GM12864 (cell line): ENCODE measurements around the gene CXCL9.

Experiments
- DNase-seq: peaks from one replicate; pipeline ENCODE4 v3.0.0-alpha.2; 2011; ENCODE audit warnings: low read depth
- H3K4me3 ChIP-seq: 2 replicates; pipeline ENCODE4 v1.5.1; 2011; ENCODE audit warnings: mild to moderate bottlenecking, low read depth, low read length, control low read depth
- TF ChIP-seq, protein P1 (sequence below): IDR thresholded peaks from 2 replicates; pipeline ENCODE4 v1.5.1; 2011; ENCODE audit warnings: low read depth, mild to moderate bottlenecking, moderate library complexity, low read length, control low read depth, inconsistent platforms; ENCODE audit errors: missing control alignments

Gene CXCL9

DNA sequence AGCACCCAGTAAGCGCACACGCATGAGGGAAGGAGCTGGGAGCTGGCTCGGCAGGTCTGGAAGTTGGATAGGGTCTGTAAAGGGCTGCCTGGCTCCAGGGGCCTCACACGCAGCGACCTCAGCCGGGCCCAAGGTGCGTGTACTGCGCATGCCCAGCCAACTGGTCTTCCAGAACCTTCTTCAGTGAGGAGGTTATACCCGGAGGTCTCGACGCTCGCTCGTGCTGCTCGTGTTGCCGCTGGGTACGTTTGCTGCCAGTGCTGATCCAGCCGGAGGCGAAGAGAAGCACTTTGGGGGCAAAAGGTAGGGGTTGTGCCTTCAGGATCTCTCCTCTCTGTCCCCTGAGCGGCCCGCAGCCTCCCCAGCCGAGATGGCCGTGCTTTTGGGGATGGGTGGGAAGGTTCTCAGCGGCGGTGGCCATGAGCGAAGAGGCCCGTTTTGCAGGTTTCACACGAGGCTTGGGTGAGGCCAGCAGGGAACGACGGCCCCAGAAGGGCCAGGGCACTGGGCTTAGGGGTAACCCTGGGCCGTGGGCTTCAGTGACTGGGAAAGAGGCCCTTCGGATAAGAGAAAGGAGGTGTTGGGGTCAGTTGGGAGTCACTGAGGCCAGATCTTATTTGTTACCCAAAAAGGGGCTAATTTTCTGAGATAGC lies 3.8 kb upstream of the CXCL9 start:
- TF ChIP-seq, protein P1, sequence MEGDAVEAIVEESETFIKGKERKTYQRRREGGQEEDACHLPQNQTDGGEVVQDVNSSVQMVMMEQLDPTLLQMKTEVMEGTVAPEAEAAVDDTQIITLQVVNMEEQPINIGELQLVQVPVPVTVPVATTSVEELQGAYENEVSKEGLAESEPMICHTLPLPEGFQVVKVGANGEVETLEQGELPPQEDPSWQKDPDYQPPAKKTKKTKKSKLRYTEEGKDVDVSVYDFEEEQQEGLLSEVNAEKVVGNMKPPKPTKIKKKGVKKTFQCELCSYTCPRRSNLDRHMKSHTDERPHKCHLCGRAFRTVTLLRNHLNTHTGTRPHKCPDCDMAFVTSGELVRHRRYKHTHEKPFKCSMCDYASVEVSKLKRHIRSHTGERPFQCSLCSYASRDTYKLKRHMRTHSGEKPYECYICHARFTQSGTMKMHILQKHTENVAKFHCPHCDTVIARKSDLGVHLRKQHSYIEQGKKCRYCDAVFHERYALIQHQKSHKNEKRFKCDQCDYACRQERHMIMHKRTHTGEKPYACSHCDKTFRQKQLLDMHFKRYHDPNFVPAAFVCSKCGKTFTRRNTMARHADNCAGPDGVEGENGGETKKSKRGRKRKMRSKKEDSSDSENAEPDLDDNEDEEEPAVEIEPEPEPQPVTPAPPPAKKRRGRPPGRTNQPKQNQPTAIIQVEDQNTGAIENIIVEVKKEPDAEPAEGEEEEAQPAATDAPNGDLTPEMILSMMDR, result no peak
- no peak overlapping the region for H3K4me3 ChIP-seq
- DNase-seq, result no peak

DNA sequence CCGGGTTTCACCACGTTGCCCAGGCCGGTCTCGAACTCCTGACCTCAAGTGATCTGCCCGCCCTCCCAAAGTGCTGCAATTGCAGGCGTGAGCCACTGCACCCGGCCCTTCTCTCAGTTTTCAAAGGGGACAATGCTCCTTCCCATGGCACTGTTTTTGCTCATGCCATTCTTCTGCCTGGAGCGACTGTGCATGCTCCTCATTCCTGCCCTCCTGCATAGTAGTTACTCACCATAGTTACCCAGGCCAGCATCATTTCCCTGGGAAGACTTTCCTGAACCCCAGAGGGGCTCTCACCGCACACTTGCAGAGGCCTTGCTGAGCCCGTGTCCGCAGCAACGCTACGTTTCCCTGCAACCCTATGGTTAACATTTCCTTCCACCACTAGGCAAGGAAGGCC lies 3.3 kb upstream of the CXCL9 start:
- TF ChIP-seq, protein P1, result no peak
- no peak for DNase-seq
- no peak overlapping the region for H3K4me3 ChIP-seq

DNA sequence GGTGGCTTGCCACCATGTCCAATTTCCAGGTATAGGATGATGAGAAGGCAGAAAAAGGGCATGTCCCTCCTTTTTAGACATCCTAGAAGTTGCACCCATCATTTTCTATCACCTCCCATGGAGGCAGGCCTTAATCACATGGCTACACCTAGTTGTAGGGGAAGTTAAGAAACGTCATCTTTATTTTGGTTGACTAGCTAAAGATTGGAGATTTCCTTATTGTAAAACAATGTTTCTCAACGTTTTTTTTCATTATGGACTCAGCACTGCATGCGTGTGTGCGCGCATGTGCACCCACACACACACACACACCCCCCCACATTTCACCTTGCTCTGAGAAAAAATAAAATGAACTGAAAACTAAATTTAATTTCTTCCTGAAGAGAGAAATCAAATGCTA lies 2.0 kb upstream of the CXCL9 start:
- no peak for DNase-seq
- TF ChIP-seq, protein P1, result no peak
- no peak overlapping the region for H3K4me3 ChIP-seq

DNA sequence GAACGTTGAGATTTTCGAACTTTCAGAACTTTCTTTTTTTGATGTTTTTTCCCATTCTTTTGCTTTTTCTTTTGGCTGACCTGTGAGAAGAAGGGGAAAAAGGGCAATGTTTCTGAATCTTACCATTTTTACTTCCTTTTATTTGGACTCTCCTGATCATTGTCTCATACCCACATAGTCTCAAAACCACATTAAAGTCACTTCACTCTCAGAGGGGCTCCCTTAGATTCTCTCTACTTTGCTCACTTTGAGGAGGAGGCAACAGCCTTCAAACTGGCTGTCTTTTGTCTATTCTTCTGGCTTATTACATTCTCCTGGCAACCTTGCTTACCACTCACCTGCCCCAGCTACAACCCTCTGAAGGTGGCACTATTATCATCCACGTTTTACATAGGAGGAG lies 3.7 kb downstream of the CXCL9 start:
- TF ChIP-seq, protein P1, result no peak
- no peak overlapping the region for H3K4me3 ChIP-seq

DNA sequence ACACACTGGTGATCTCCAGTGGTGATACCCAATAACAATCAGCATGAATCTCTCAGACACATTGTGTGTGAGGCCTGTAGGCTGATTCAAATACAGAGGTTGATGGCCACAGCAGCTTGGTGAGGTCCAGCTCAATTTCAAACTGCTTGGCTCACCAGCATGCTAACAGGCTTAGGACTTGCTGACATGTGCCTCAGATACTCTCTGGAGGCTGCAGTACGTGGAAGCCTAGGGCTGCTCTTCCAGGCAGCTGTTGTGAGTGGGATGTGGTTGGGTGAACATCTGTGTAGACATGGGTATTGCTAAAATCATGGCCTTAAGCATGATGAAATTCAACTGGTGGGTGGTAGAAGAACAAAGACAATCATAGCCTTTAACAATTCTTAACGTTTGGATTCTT lies 4.3 kb downstream of the CXCL9 start:
- no peak for DNase-seq
- H3K4me3 ChIP-seq, result no peak overlapping the region
- TF ChIP-seq, protein P1, result no peak

More for the DNA sequence above, 3.7 kb downstream of the CXCL9 start:
- DNase-seq, result no peak

DNA sequence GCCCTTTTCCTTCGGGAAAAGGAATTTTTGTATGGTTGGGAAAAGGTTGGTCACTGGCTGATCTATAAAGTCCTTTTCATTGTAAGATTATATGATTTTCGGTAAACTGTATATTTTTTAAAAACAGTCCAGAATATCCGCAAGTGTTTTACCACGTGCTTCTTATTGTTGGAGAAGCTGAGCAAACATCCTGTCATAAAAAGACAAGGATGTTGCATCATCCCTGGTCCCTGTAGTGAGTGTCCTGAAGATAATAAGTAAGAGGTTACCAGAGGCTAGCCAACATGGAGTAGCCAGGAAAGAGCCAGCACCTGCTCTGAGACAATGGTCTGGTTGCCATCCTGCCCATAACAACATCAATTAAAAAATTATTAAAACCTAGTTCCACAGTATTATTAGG lies 5.1 kb downstream of the CXCL9 start:
- no peak for DNase-seq

DNA sequence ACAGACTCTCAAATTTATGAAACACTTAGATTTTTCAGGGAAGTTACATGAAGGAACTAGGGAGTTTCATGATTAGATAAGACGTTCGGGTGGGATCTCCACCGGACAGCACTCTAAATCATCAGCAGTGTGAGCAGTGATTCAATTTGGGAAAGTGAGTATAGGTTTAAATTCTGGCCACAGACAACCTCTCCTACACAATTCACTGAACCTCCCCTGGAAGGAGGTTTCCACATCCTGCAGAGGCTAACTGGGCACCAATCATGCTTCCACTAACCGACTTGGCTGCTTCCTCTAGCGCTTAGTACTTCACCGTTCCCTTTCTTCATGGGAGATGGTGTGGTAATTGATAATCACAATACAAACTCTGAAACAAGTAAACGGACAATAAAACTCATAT lies 5.6 kb downstream of the CXCL9 start:
- TF ChIP-seq, protein P1, result no peak
- H3K4me3 ChIP-seq, result no peak overlapping the region
- no peak for DNase-seq

More for the DNA sequence above, 5.1 kb downstream of the CXCL9 start:
- no peak overlapping the region for H3K4me3 ChIP-seq
- TF ChIP-seq, protein P1, result no peak
